Kidney tubule cell (primary cell): ENCODE data around the gene ADAMTS2.

ENCODE experiments used
- DNase-seq: peaks from one replicate; pipeline ENCODE4 v3.0.0-alpha.2; 2018; ENCODE audit warnings: low spot score

Gene ADAMTS2

GRCh38 chr5:179371681-179372680, 26.7 kb upstream of the ADAMTS2 start:
- DNase-seq: no peak

- no peak for DNase-seq
Observed at GRCh38 chr5:179371121-179371510, 25.9 kb upstream of the ADAMTS2 start.

GRCh38 chr5:179370490-179371120, 25.3 kb upstream of the ADAMTS2 start:
- no peak for DNase-seq

- no peak for DNase-seq
Observed at GRCh38 chr5:179369530-179369884, 24.2 kb upstream of the ADAMTS2 start.

- no peak for DNase-seq
Observed at GRCh38 chr5:179368806-179369529, 23.7 kb upstream of the ADAMTS2 start.

GRCh38 chr5:179368126-179368805, 23.0 kb upstream of the ADAMTS2 start:
- DNase-seq: no peak

- DNase-seq: no peak
Observed at GRCh38 chr5:179367491-179367890, 22.2 kb upstream of the ADAMTS2 start.

GRCh38 chr5:179362355-179362754, 17.1 kb upstream of the ADAMTS2 start:
- no peak for DNase-seq

- DNase-seq: no peak
Observed at GRCh38 chr5:179361037-179361603, 15.9 kb upstream of the ADAMTS2 start.

- no peak for DNase-seq
Observed at GRCh38 chr5:179357031-179357430, 11.8 kb upstream of the ADAMTS2 start.

- no peak for DNase-seq
Observed at GRCh38 chr5:179355976-179356974, 11.0 kb upstream of the ADAMTS2 start.

- no peak for DNase-seq
Observed at GRCh38 chr5:179354305-179354882, 9.1 kb upstream of the ADAMTS2 start.

- DNase-seq: no peak
Observed at GRCh38 chr5:179348843-179349242, 3.6 kb upstream of the ADAMTS2 start.

GRCh38 chr5:179348011-179348530, 2.8 kb upstream of the ADAMTS2 start:
- no peak for DNase-seq

GRCh38 chr5:179347581-179347980, 2.3 kb upstream of the ADAMTS2 start:
- DNase-seq: no peak

- no peak for DNase-seq
Observed at GRCh38 chr5:179346875-179347274, 1.6 kb upstream of the ADAMTS2 start.

GRCh38 chr5:179346401-179346800, 1.1 kb upstream of the ADAMTS2 start:
- no peak for DNase-seq

GRCh38 chr5:179345183-179345432, 153 bp downstream of the ADAMTS2 start:
- DNase-seq: no peak

GRCh38 chr5:179344431-179345182, 654 bp downstream of the ADAMTS2 start:
- no peak for DNase-seq
